ENCODE data around the gene NUDT9.

Gene NUDT9

GRCh38 chr4:87493115-87493514 is 70.7 kb downstream of the NUDT9 start:
- H3K4ac ChIP-seq (ENCODE audit: low read length), result no peak overlapping the region
- no peak overlapping the region for H4K8ac ChIP-seq (ENCODE audit: low read depth, low read length)
- no peak overlapping the region for H3K23ac ChIP-seq (ENCODE audit: low read depth, low read length, poor library complexity)
- no peak overlapping the region for H2AFZ ChIP-seq (ENCODE audit: low read length)
- no peak overlapping the region for H3K4me2 ChIP-seq (ENCODE audit: insufficient read depth, low read length, poor library complexity, severe bottlenecking)
- no peak for DNase-seq (ENCODE audit: low spot score)
- H3K27me3 ChIP-seq (ENCODE audit: control insufficient read depth in 3 of 3, insufficient read depth in 3 of 3, low read depth in 1 of 3, low read length in 3 of 3), result no peaks in the 10 kb centered on the region
- H2BK12ac ChIP-seq (ENCODE audit: low read length), result no peak overlapping the region
- no peak overlapping the region for H2BK120ac ChIP-seq (ENCODE audit: low read depth, low read length)
- no peaks in the 10 kb centered on the region for H3K4me1 ChIP-seq (ENCODE audit: control insufficient read depth in 2 of 2, insufficient read depth in 1 of 2, low read depth in 1 of 2, low read length in 2 of 2)
- H3K9ac ChIP-seq (ENCODE audit: low read depth, low read length, poor library complexity), result no peak overlapping the region
- H3K14ac ChIP-seq (ENCODE audit: low read length), result no peak overlapping the region
- no peak overlapping the region for H2AK5ac ChIP-seq (ENCODE audit: low read depth, low read length)
- H3K18ac ChIP-seq (ENCODE audit: low read length), result no peak overlapping the region
- no peaks in the 10 kb centered on the region for H3K36me3 ChIP-seq (replicated peaks in 1 of 2; ENCODE audit: control insufficient read depth in 2 of 2, insufficient read depth in 2 of 2, low read length in 2 of 2)
- H3K4me3 ChIP-seq (ENCODE audit: low read length in 2 of 2), result no peak overlapping the region
- peaks cover 0 to 8% of the 10 kb centered on the region in 2 donors for H3K9me3 ChIP-seq (replicated peaks in 1 of 2; ENCODE audit: control insufficient read depth in 2 of 2, insufficient read depth in 1 of 2, low read depth in 1 of 2, low read length in 2 of 2)
- H3K27ac ChIP-seq (replicated peaks; ENCODE audit: low read length), result no peak overlapping the region
- H3K79me1 ChIP-seq (ENCODE audit: low read depth, low read length), result no peaks in the 10 kb centered on the region
- no CpG with 5 or more reads among the region's 3 CpGs for WGBS, 2 donors (ENCODE audit: extremely low coverage in 2 of 2, insufficient read length in 2 of 2, insufficient replicate concordance in 1 of 2)
- no peak overlapping the region for H2BK5ac ChIP-seq (ENCODE audit: low read length)
- H2BK15ac ChIP-seq (ENCODE audit: low read length), result no peak overlapping the region
- no peak overlapping the region for H4K91ac ChIP-seq (ENCODE audit: low read depth, low read length, poor library complexity)

GRCh38 chr4:87497159-87497558 is 74.8 kb downstream of the NUDT9 start:
- Histone ChIP-seq H2AFZ (ENCODE audit: low read length) (no peak overlapping the region), H2AK5ac (ENCODE audit: low read depth, low read length) (no peak overlapping the region), H4K91ac (ENCODE audit: low read depth, low read length, poor library complexity) (no peak overlapping the region), H2BK120ac (ENCODE audit: low read depth, low read length) (no peak overlapping the region), H3K9ac (ENCODE audit: low read depth, low read length, poor library complexity) (no peak overlapping the region), H3K14ac (ENCODE audit: low read length) (no peak overlapping the region), H3K18ac (ENCODE audit: low read length) (no peak overlapping the region), H3K36me3 (replicated peaks in 1 of 2; ENCODE audit: control insufficient read depth in 2 of 2, insufficient read depth in 2 of 2, low read length in 2 of 2) (no peaks in the 10 kb centered on the region), H3K9me3 (replicated peaks in 1 of 2; ENCODE audit: control insufficient read depth in 2 of 2, insufficient read depth in 1 of 2, low read depth in 1 of 2, low read length in 2 of 2) (no peaks in the 10 kb centered on the region), H3K27ac (replicated peaks; ENCODE audit: low read length) (no peak overlapping the region), H4K8ac (ENCODE audit: low read depth, low read length) (no peak overlapping the region), H3K4ac (ENCODE audit: low read length) (no peak overlapping the region), H3K4me2 (ENCODE audit: insufficient read depth, low read length, poor library complexity, severe bottlenecking) (no peak overlapping the region), H3K4me3 (ENCODE audit: low read length in 2 of 2) (no peak overlapping the region), H3K23ac (ENCODE audit: low read depth, low read length, poor library complexity) (no peak overlapping the region), H3K27me3 (ENCODE audit: control insufficient read depth in 3 of 3, insufficient read depth in 3 of 3, low read depth in 1 of 3, low read length in 3 of 3) (no peaks in the 10 kb centered on the region), H2BK5ac (ENCODE audit: low read length) (no peak overlapping the region), H3K79me1 (ENCODE audit: low read depth, low read length) (no peaks in the 10 kb centered on the region), H2BK15ac (ENCODE audit: low read length) (no peak overlapping the region), H3K4me1 (ENCODE audit: control insufficient read depth in 2 of 2, insufficient read depth in 1 of 2, low read depth in 1 of 2, low read length in 2 of 2) (no peaks in the 10 kb centered on the region), H2BK12ac (ENCODE audit: low read length) (no peak overlapping the region)
- no peak for DNase-seq (ENCODE audit: low spot score)
- no CpG with 5 or more reads among the region's 2 CpGs for WGBS, 2 donors (ENCODE audit: extremely low coverage in 2 of 2, insufficient read length in 2 of 2, insufficient replicate concordance in 1 of 2)

- H3K14ac ChIP-seq (ENCODE audit: low read length), result no peak overlapping the region
- H2AK5ac ChIP-seq (ENCODE audit: low read depth, low read length), result no peak overlapping the region
- H3K4me3 ChIP-seq (ENCODE audit: low read length in 2 of 2), result no peak overlapping the region
- H3K18ac ChIP-seq (ENCODE audit: low read length), result no peak overlapping the region
- no peaks in the 10 kb centered on the region for H3K9me3 ChIP-seq (replicated peaks in 1 of 2; ENCODE audit: control insufficient read depth in 2 of 2, insufficient read depth in 1 of 2, low read depth in 1 of 2, low read length in 2 of 2)
- H4K91ac ChIP-seq (ENCODE audit: low read depth, low read length, poor library complexity), result no peak overlapping the region
- no peak overlapping the region for H2BK120ac ChIP-seq (ENCODE audit: low read depth, low read length)
- no peak overlapping the region for H3K9ac ChIP-seq (ENCODE audit: low read depth, low read length, poor library complexity)
- no peak overlapping the region for H3K4me2 ChIP-seq (ENCODE audit: insufficient read depth, low read length, poor library complexity, severe bottlenecking)
- H3K36me3 ChIP-seq (replicated peaks in 1 of 2; ENCODE audit: control insufficient read depth in 2 of 2, insufficient read depth in 2 of 2, low read length in 2 of 2), result no peaks in the 10 kb centered on the region
- no peak overlapping the region for H3K23ac ChIP-seq (ENCODE audit: low read depth, low read length, poor library complexity)
- H3K4me1 ChIP-seq (ENCODE audit: control insufficient read depth in 2 of 2, insufficient read depth in 1 of 2, low read depth in 1 of 2, low read length in 2 of 2), result no peaks in the 10 kb centered on the region
- H2BK5ac ChIP-seq (ENCODE audit: low read length), result no peak overlapping the region
- no peaks in the 10 kb centered on the region for H3K27me3 ChIP-seq (ENCODE audit: control insufficient read depth in 3 of 3, insufficient read depth in 3 of 3, low read depth in 1 of 3, low read length in 3 of 3)
- no peaks in the 10 kb centered on the region for H3K79me1 ChIP-seq (ENCODE audit: low read depth, low read length)
- no peak for DNase-seq (ENCODE audit: low spot score)
- H2BK15ac ChIP-seq (ENCODE audit: low read length), result no peak overlapping the region
- no CpG with 5 or more reads among the region's 3 CpGs for WGBS, 2 donors (ENCODE audit: extremely low coverage in 2 of 2, insufficient read length in 2 of 2, insufficient replicate concordance in 1 of 2)
- H4K8ac ChIP-seq (ENCODE audit: low read depth, low read length), result no peak overlapping the region
- H3K4ac ChIP-seq (ENCODE audit: low read length), result no peak overlapping the region
- H3K27ac ChIP-seq (replicated peaks; ENCODE audit: low read length), result no peak overlapping the region
- H2AFZ ChIP-seq (ENCODE audit: low read length), result no peak overlapping the region
- no peak overlapping the region for H2BK12ac ChIP-seq (ENCODE audit: low read length)
These were observed 75.2 kb downstream of the NUDT9 start for GRCh38 chr4:87497578-87497977.

GRCh38 chr4:87498446-87498900 is 76.1 kb downstream of the NUDT9 start:
- no peak overlapping the region for H4K8ac ChIP-seq (ENCODE audit: low read depth, low read length)
- no peaks in the 10 kb centered on the region for H3K9me3 ChIP-seq (replicated peaks in 1 of 2; ENCODE audit: control insufficient read depth in 2 of 2, insufficient read depth in 1 of 2, low read depth in 1 of 2, low read length in 2 of 2)
- no peak for DNase-seq (ENCODE audit: low spot score)
- H3K79me1 ChIP-seq (ENCODE audit: low read depth, low read length), result no peaks in the 10 kb centered on the region
- H4K91ac ChIP-seq (ENCODE audit: low read depth, low read length, poor library complexity), result no peak overlapping the region
- no peak overlapping the region for H2AFZ ChIP-seq (ENCODE audit: low read length)
- no peak overlapping the region for H3K4me3 ChIP-seq (ENCODE audit: low read length in 2 of 2)
- no peak overlapping the region for H3K9ac ChIP-seq (ENCODE audit: low read depth, low read length, poor library complexity)
- no peak overlapping the region for H3K27ac ChIP-seq (replicated peaks; ENCODE audit: low read length)
- no peak overlapping the region for H3K4ac ChIP-seq (ENCODE audit: low read length)
- H2BK120ac ChIP-seq (ENCODE audit: low read depth, low read length), result no peak overlapping the region
- H3K27me3 ChIP-seq (ENCODE audit: control insufficient read depth in 3 of 3, insufficient read depth in 3 of 3, low read depth in 1 of 3, low read length in 3 of 3), result no peaks in the 10 kb centered on the region
- no peak overlapping the region for H3K18ac ChIP-seq (ENCODE audit: low read length)
- no peak overlapping the region for H2BK15ac ChIP-seq (ENCODE audit: low read length)
- H3K14ac ChIP-seq (ENCODE audit: low read length), result no peak overlapping the region
- no peak overlapping the region for H2BK5ac ChIP-seq (ENCODE audit: low read length)
- H3K36me3 ChIP-seq (replicated peaks in 1 of 2; ENCODE audit: control insufficient read depth in 2 of 2, insufficient read depth in 2 of 2, low read length in 2 of 2), result no peaks in the 10 kb centered on the region
- no peaks in the 10 kb centered on the region for H3K4me1 ChIP-seq (ENCODE audit: control insufficient read depth in 2 of 2, insufficient read depth in 1 of 2, low read depth in 1 of 2, low read length in 2 of 2)
- H2BK12ac ChIP-seq (ENCODE audit: low read length), result no peak overlapping the region
- no CpG with 5 or more reads among the region's 5 CpGs for WGBS, 2 donors (ENCODE audit: extremely low coverage in 2 of 2, insufficient read length in 2 of 2, insufficient replicate concordance in 1 of 2)
- H3K23ac ChIP-seq (ENCODE audit: low read depth, low read length, poor library complexity), result no peak overlapping the region
- no peak overlapping the region for H2AK5ac ChIP-seq (ENCODE audit: low read depth, low read length)
- no peak overlapping the region for H3K4me2 ChIP-seq (ENCODE audit: insufficient read depth, low read length, poor library complexity, severe bottlenecking)
